Left cardiac atrium (tissue), 2 donors: ENCODE data around the gene MPO. TPM values are rescaled to one million over a fixed set of nuclear protein-coding genes. Genes with fewer than 3 reads are reported as not detected.

ENCODE experiments used
- total RNA-seq, 2 donors: library from RNA; stranded (reverse); fragmentation: NEBNext Ultra II Directional; extraction: Animal tissue kit (Norgen Biotek cat#: 25700); gene quantifications; one replicate each; pipeline ENCODE4 v1.2.1, GENCODE V29; 2021
- donor health status: DM: no; HTN: yes; CAD: no; lungs with severe emphysema.
- donor health status: DM: yes; HTN: yes; CAD: no.

MPO gene
- total RNA-seq, 2 donors from 2014 or later, result 0.24 to 0.32 TPM

Other genes with a start within 250 kb of the MPO start
- 10 to 100 TPM; 50.5 to 51.0 TPM for gene DYNLL2, start 197.5 kb downstream of the MPO start, total RNA-seq
- gene OR4D1, start 132.6 kb downstream of the MPO start, total RNA-seq, result not detected
- not detected for gene OR4D2, start 114.0 kb downstream of the MPO start, total RNA-seq
- not detected for gene EPX, start 88.2 kb downstream of the MPO start, total RNA-seq
- gene MKS1, start 61.7 kb downstream of the MPO start, total RNA-seq, result 1 to 10 TPM; 4.5 to 9.0 TPM
- gene LPO, start 42.4 kb downstream of the MPO start, total RNA-seq, result not detected
- 1 to 10 TPM; 8.8 to 9.0 TPM for gene TSPOAP1, start 47.9 kb upstream of the MPO start, total RNA-seq
- gene SUPT4H1, start 71.3 kb upstream of the MPO start, total RNA-seq, result 10 to 100 TPM; 49.4 to 60.6 TPM
- gene RNF43, start 136.6 kb upstream of the MPO start, total RNA-seq, result 1 to 10 TPM; 4.0 to 4.7 TPM
- gene HSF5, start 207.5 kb upstream of the MPO start, total RNA-seq, result under 1 TPM; 0.06 to 0.10 TPM
- 10 to 100 TPM; 11.6 to 17.4 TPM for gene MTMR4, start 233.7 kb upstream of the MPO start, total RNA-seq